ENCODE results near the gene RBM12.
A peak's percentile ranks its signal among the peaks of the same experiment; 100 is the strongest.
"Not testable (repeated sequence)": the region's sequence is repeated elsewhere in the genome, so short reads cannot be mapped to it uniquely, and the experiment has no call there.

RBM12 gene

GRCh38 chr20:35698298-35699126 lies 33.8 kb upstream of the RBM12 start:
- peak; percentile 14 for DNase-seq

GRCh38 chr20:35697696-35698297 lies 33.1 kb upstream of the RBM12 start:
- DNase-seq, result no peak

GRCh38 chr20:35695978-35696377 lies 31.3 kb upstream of the RBM12 start:
- DNase-seq, result no peak

GRCh38 chr20:35695245-35695749 lies 30.6 kb upstream of the RBM12 start:
- DNase-seq, result no peak

- no peak for DNase-seq
These were observed 25.6 kb upstream of the RBM12 start for GRCh38 chr20:35690265-35690664.

GRCh38 chr20:35686872-35687271 lies 22.2 kb upstream of the RBM12 start:
- not testable (repeated sequence) for DNase-seq

- DNase-seq, result not testable (repeated sequence)
These were observed 20.7 kb upstream of the RBM12 start for GRCh38 chr20:35685368-35685767.

- no peak for DNase-seq
These were observed 17.3 kb upstream of the RBM12 start for GRCh38 chr20:35681960-35682359.

- DNase-seq, result no peak
These were observed 15.9 kb upstream of the RBM12 start for GRCh38 chr20:35680452-35681183.

GRCh38 chr20:35674921-35675320 lies 10.2 kb upstream of the RBM12 start:
- DNase-seq, result no peak

GRCh38 chr20:35673884-35674283 lies 9.2 kb upstream of the RBM12 start:
- DNase-seq, result no peak

GRCh38 chr20:35669681-35670080 lies 5.0 kb upstream of the RBM12 start:
- DNase-seq, result no peak

- no peak for DNase-seq
These were observed 4.5 kb upstream of the RBM12 start for GRCh38 chr20:35669221-35669620.

- no peak for DNase-seq
These were observed 1.2 kb upstream of the RBM12 start for GRCh38 chr20:35665949-35666288.

GRCh38 chr20:35663516-35664465 lies 909 bp downstream of the RBM12 start:
- DNase-seq, result peak; percentile 68

GRCh38 chr20:35662551-35662950 lies 2.1 kb downstream of the RBM12 start:
- no peak for DNase-seq

GRCh38 chr20:35661908-35662307 lies 2.8 kb downstream of the RBM12 start:
- DNase-seq, result no peak

- no peak for DNase-seq
These were observed 3.6 kb downstream of the RBM12 start for GRCh38 chr20:35661053-35661452.

- no peak for DNase-seq
These were observed 4.4 kb downstream of the RBM12 start for GRCh38 chr20:35660122-35660937.

- DNase-seq, result no peak
These were observed 7.4 kb downstream of the RBM12 start for GRCh38 chr20:35657271-35657670.

GRCh38 chr20:35654415-35654814 lies 10.3 kb downstream of the RBM12 start:
- no peak for DNase-seq

GRCh38 chr20:35653893-35654292 lies 10.8 kb downstream of the RBM12 start:
- no peak for DNase-seq

Measured in RPMI8226 (cell line).